Right ventricle myocardium inferior (tissue), 1 donor: Measurements from ENCODE around the gene DIAPH3. TPM values are rescaled to one million over a fixed set of nuclear protein-coding genes. Genes with fewer than 3 reads are reported as not detected.
"Not testable (repeated sequence)": the region's sequence is repeated elsewhere in the genome, so short reads cannot be mapped to it uniquely, and the experiment has no call there.

Source experiments
- ATAC-seq: fragments of 200-7000 bp; cut with Tn5 transposase; one replicate; pipeline ENCODE4 v1.9.1; 2020; ENCODE audit warnings: mild to moderate bottlenecking, moderate library complexity
- DNase-seq: peaks from one replicate; pipeline ENCODE4 v3.0.0; 2021; ENCODE audit errors: missing footprints
- intact Hi-C: fragments of 100-400 bp; cut with DNase I; formaldehyde crosslinking; loops from one replicate; pipeline ENCODE4 v1.11.0; 2022
- long read RNA-seq: library from polyadenylated mRNA; unstranded; transcript quantifications from one replicate; pipeline ENCODE4 v2.0.0, GENCODE V29; 2021
- total RNA-seq: library from RNA; stranded (reverse); fragmentation: NEBNext Ultra II Directional; extraction: Animal tissue kit (Norgen Biotek cat#: 25700); gene quantifications from one replicate; pipeline ENCODE4 v1.2.1, GENCODE V29; 2021
- donor health status: DM: no; HTN: yes; CAD: no; lungs with severe emphysema.

The DIAPH3 gene, protein sequence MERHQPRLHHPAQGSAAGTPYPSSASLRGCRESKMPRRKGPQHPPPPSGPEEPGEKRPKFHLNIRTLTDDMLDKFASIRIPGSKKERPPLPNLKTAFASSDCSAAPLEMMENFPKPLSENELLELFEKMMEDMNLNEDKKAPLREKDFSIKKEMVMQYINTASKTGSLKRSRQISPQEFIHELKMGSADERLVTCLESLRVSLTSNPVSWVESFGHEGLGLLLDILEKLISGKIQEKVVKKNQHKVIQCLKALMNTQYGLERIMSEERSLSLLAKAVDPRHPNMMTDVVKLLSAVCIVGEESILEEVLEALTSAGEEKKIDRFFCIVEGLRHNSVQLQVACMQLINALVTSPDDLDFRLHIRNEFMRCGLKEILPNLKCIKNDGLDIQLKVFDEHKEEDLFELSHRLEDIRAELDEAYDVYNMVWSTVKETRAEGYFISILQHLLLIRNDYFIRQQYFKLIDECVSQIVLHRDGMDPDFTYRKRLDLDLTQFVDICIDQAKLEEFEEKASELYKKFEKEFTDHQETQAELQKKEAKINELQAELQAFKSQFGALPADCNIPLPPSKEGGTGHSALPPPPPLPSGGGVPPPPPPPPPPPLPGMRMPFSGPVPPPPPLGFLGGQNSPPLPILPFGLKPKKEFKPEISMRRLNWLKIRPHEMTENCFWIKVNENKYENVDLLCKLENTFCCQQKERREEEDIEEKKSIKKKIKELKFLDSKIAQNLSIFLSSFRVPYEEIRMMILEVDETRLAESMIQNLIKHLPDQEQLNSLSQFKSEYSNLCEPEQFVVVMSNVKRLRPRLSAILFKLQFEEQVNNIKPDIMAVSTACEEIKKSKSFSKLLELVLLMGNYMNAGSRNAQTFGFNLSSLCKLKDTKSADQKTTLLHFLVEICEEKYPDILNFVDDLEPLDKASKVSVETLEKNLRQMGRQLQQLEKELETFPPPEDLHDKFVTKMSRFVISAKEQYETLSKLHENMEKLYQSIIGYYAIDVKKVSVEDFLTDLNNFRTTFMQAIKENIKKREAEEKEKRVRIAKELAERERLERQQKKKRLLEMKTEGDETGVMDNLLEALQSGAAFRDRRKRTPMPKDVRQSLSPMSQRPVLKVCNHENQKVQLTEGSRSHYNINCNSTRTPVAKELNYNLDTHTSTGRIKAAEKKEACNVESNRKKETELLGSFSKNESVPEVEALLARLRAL
- total RNA-seq: 0.46 TPM
- long read RNA-seq: 0 reads

GRCh38 chr13:60163478-60164233 lies at the start of gene DIAPH3:
Gene DIAPH3, minus strand, starts transcription at chr13:60163928. Its CDS starts 162 bp downstream, at chr13:60163766.
- DNase-seq (peak; percentile 97), ATAC-seq (peak; percentile 100)
- intact Hi-C loops: loop anchor here (1.0 to 10.0 kb wide), 2 partner anchors 233 to 271 kb away; no protein-coding TSS in a partner anchor

DNA sequence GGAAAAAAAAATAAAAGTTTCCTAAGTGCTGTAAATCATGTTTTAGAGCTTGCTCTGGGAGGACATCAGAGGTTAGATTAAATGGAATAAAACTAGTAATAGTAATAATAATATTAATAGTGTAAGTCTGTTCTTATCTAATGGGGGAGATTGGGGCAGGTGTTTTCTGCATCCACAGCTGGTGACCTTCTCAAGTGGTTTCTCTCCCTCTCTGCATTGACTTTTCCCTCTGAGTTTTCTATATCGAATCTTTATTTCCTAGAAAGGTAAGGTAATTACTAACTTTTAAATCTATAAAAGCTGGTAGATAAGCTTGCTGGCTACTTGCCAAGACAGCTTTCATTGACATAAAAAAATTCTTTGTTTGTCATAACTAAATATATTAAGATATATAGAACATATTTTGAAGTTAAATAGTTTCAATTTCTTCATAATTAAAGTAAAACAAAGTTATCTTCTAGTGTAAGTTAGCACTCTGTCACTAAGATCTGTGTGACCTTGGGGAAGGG lies 49.6 kb upstream of the DIAPH3 start:
- DNase-seq: no peak
- intact Hi-C loops: no loop called here
- no peak for ATAC-seq

GRCh38 chr13:60211548-60211947 lies 47.8 kb upstream of the DIAPH3 start:
- ATAC-seq (no peak), DNase-seq (no peak)
- intact Hi-C loops: no loop called here

- ATAC-seq: no peak
- intact Hi-C loops: no loop called here
- no peak for DNase-seq
Measured at GRCh38 chr13:60210510-60211330, 47.0 kb upstream of the DIAPH3 start.

GRCh38 chr13:60205499-60205898 lies 41.8 kb upstream of the DIAPH3 start:
- DNase-seq, ATAC-seq, intact Hi-C loops: not testable (repeated sequence)

GRCh38 chr13:60201286-60201685 lies 37.6 kb upstream of the DIAPH3 start:
- no peak for DNase-seq
- intact Hi-C loops: no loop called here
- ATAC-seq: no peak

DNA sequence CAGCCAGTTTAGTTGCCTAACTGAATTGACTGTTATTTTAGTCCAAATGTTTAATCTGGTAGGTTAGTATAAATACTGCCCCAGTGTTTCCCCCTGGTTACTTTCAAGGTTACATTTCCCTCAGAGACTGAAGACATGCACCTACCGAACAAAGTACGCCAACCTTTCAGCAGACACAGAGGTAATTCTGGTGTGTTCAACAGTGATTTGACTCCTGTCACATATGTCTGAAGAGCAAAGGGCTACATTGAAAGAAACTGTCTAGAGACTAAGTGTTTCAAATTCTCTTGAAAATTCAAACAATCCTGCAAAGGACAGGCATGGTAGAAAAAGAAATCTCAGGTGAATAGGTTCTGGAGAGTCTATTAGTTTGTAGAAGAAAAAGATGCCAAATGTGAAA lies 32.2 kb upstream of the DIAPH3 start:
- ATAC-seq, intact Hi-C loops, DNase-seq: not testable (repeated sequence)

DNA sequence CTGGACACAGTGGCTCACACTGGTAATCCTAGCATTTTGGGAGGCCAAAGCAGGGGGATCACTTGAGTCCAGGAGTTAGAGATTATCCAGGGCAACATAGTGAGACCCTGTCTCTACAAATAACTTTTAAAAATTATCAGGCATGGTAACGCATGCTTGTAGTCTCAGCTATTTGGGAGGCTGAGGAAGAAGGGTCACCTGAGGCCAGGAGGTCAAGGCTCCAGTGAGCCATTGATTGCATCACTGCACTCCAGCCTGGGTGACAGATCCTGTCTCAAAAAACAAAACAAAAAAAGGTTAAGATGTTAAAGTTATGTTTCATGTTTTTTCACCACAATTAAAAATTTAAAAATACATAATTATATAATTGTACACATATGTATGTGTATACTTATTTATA lies 19.2 kb upstream of the DIAPH3 start:
- intact Hi-C loops: no loop called here
- no peak for ATAC-seq
- no peak for DNase-seq

DNA sequence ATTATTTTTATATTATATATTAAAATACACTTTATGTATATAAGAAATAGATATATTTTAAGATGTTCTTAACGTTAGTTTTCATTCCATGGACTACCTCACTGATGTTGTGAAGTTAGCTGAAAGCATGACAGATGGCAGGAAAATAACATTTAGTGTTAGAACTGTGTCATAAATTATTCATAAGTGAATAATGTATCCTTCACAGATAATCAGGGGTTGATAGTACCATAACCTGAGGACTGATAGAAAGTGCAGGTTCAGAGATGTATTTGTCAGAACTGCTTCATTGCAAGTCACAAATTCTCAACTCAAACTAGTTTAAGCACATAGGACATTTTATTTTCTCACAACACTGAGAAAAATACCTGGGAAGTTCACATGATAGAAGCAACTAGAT lies 14.6 kb upstream of the DIAPH3 start:
- DNase-seq (no peak), ATAC-seq (no peak)
- intact Hi-C loops: no loop called here

GRCh38 chr13:60175571-60175970 lies 11.8 kb upstream of the DIAPH3 start:
- no peak for ATAC-seq
- intact Hi-C loops: no loop called here

DNA sequence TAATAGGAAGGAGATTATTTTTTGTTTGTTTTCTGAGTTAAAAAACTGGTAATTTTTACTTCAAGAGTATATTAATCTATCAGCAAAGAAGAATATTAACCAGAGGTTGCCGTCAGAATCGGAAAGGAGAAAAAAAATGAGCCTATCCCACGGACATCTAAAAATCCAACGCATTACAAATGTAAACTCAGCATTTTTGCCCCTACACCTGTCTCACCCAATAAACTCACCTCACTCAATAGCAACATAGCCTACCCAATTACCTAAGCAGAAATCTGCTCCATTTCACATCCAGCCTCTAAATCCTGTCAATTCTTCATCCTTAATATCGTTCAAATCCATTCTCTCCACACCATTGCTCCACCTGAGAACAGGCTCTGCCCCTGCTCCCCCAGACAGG lies 10.4 kb upstream of the DIAPH3 start:
- no peak for ATAC-seq
- no peak for DNase-seq
- intact Hi-C loops: no loop called here

More at GRCh38 chr13:60175571-60175970, 11.8 kb upstream of the DIAPH3 start:
- no peak for DNase-seq

DNA sequence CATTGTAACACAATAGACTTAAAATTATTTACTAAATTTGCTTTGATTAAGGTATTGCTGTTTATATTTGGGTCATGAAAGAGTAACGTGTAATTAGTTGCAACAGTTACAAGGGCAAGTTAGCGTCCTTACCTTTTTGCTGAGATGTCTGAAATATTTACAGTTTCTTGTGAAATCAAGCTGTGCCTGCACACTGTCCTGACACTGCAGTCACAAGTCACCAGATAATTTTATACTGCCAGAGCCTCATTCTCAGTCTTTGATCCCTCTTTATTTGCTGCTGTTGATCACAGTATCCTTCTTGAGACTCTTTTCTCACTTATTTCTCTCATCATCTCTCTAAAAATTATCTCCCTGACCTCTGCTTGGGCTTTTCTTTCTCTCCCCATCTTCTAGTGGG lies 8.4 kb upstream of the DIAPH3 start:
- DNase-seq: no peak
- intact Hi-C loops: no loop called here

GRCh38 chr13:60170414-60170813 lies 6.7 kb upstream of the DIAPH3 start:
- intact Hi-C loops: no loop called here
- no peak for ATAC-seq
- DNase-seq: no peak

More for the DNA sequence above, 8.4 kb upstream of the DIAPH3 start:
- ATAC-seq: no peak

- intact Hi-C loops: loop anchor here (10.0 kb wide), 1 partner anchor 265 kb away; no protein-coding TSS in a partner anchor
Measured at GRCh38 chr13:60169239-60170031, 5.7 kb upstream of the DIAPH3 start.

DNA sequence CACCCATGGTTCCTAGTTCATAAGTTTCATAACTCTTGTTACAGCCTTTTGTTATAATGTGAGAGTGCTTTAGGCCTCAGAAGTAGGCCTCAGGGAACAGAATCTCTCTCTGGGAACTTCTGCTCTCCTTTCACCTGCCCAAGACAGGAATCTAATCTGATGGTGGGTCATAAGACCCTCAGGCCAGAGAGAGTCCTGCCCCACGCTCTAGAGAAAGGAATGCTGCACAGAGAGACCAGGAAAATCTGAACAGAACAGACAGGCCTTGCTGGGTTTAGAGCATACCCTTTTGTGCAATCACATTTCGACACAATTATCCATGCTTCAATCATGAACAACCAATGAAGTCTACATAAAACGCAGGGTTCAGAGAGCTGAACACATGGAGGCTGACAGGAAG lies 3.4 kb upstream of the DIAPH3 start:
- DNase-seq (no peak), ATAC-seq (no peak)
- intact Hi-C loops: loop anchor here (10.0 kb wide), 1 partner anchor 268 kb away; no protein-coding TSS in a partner anchor

More at GRCh38 chr13:60169239-60170031, 5.7 kb upstream of the DIAPH3 start:
- DNase-seq (no peak), ATAC-seq (no peak)

GRCh38 chr13:60165391-60166099 lies 1.8 kb upstream of the DIAPH3 start:
- DNase-seq (no peak), ATAC-seq (no peak)
- intact Hi-C loops: loop anchor here (10.0 kb wide), 1 partner anchor 269 kb away; no protein-coding TSS in a partner anchor
